Neuronal stem cell (in vitro differentiated cells): ENCODE measurements around the gene LCN2.

Source experiments
- DNase-seq: peaks from one replicate; pipeline ENCODE4 v3.0.0-alpha.2; 2013; ENCODE audit warnings: low spot score
- H2AFZ ChIP-seq: one replicate; pipeline ENCODE4 v1.6.1; 2013; ENCODE audit warnings: mild to moderate bottlenecking, low read length, inconsistent platforms
- H2AK5ac ChIP-seq: 2 replicates; pipeline ENCODE4 v1.6.1; 2013; ENCODE audit warnings: low read depth, mild to moderate bottlenecking, inconsistent platforms, low read length, moderate library complexity, mixed read lengths
- H2BK120ac ChIP-seq: 2 replicates; pipeline ENCODE4 v1.6.1; 2013; ENCODE audit warnings: low read depth, mild to moderate bottlenecking, inconsistent platforms, low read length, moderate library complexity, mixed read lengths
- H2BK12ac ChIP-seq: one replicate; pipeline ENCODE4 v1.6.1; 2013; ENCODE audit warnings: low read length, inconsistent platforms
- H2BK15ac ChIP-seq: 2 replicates; pipeline ENCODE4 v1.6.1; 2013; ENCODE audit warnings: mild to moderate bottlenecking, low read length, inconsistent platforms, mixed read lengths
- H2BK5ac ChIP-seq: one replicate; pipeline ENCODE4 v1.6.1; 2013; ENCODE audit warnings: inconsistent platforms, mild to moderate bottlenecking, low read length, moderate library complexity
- H3K14ac ChIP-seq: one replicate; pipeline ENCODE4 v1.6.1; 2013; ENCODE audit warnings: low read length, inconsistent platforms
- H3K18ac ChIP-seq: 2 replicates; pipeline ENCODE4 v1.6.1; 2013; ENCODE audit warnings: low read length, inconsistent platforms
- H3K23ac ChIP-seq: 2 replicates; pipeline ENCODE4 v1.6.1; 2013; ENCODE audit warnings: low read depth, mild to moderate bottlenecking, mixed read lengths, low read length, inconsistent platforms; ENCODE audit not compliant: poor library complexity
- H3K27ac ChIP-seq: replicated peaks from 3 replicates; pipeline ENCODE4 v1.5.1; 2013; ENCODE audit warnings: low read length, inconsistent platforms
- H3K27me3 ChIP-seq, 3 experiments: 2 replicates each; pipeline ENCODE4 v1.6.1; 2013; ENCODE audit warnings: low read length in 3 of 3, mild to moderate bottlenecking in 2 of 3, inconsistent platforms in 1 of 3, low read depth in 1 of 3, mixed read lengths in 1 of 3, moderate library complexity in 1 of 3; ENCODE audit not compliant: control insufficient read depth in 3 of 3, insufficient read depth in 3 of 3
- H3K36me3 ChIP-seq, 2 donors: replicated peaks in 1 of 2; 2 replicates each; pipeline ENCODE4 v1.6.1; 2013; ENCODE audit warnings: low read length in 2 of 2; ENCODE audit not compliant: control insufficient read depth in 2 of 2, insufficient read depth in 2 of 2
- H3K4ac ChIP-seq: 2 replicates; pipeline ENCODE4 v1.6.1; 2013; ENCODE audit warnings: inconsistent platforms, mild to moderate bottlenecking, low read length, moderate library complexity
- H3K4me1 ChIP-seq, 2 donors: 1 replicate in 1 of 2; 2 replicates in 1 of 2; pipeline ENCODE4 v1.6.1; 2013; ENCODE audit warnings: low read length in 2 of 2, low read depth in 1 of 2; ENCODE audit not compliant: control insufficient read depth in 2 of 2, insufficient read depth in 1 of 2
- H3K4me2 ChIP-seq: one replicate; pipeline ENCODE4 v1.6.1; 2013; ENCODE audit warnings: mild to moderate bottlenecking, low read length, inconsistent platforms; ENCODE audit not compliant: insufficient read depth, poor library complexity, severe bottlenecking
- H3K4me3 ChIP-seq, 2 donors: 2 replicates each; pipeline ENCODE4 v1.5.1; 2013; ENCODE audit warnings: low read length in 2 of 2, mild to moderate bottlenecking in 2 of 2, inconsistent platforms in 1 of 2, moderate library complexity in 1 of 2
- H3K79me1 ChIP-seq: one replicate; pipeline ENCODE4 v1.6.1; 2013; ENCODE audit warnings: low read depth, mild to moderate bottlenecking, inconsistent platforms, low read length, moderate library complexity
- H3K9ac ChIP-seq: one replicate; pipeline ENCODE4 v1.6.1; 2013; ENCODE audit warnings: mild to moderate bottlenecking, low read depth, low read length, inconsistent platforms; ENCODE audit not compliant: poor library complexity
- H3K9me3 ChIP-seq, 2 donors: replicated peaks in 1 of 2; 2 replicates each; pipeline versions ENCODE3 to v1.6.1; 2013; ENCODE audit warnings: low read length in 2 of 2, mild to moderate bottlenecking in 2 of 2, inconsistent platforms in 1 of 2, low read depth in 1 of 2, mixed read lengths in 1 of 2, moderate library complexity in 1 of 2; ENCODE audit not compliant: control insufficient read depth in 2 of 2, insufficient read depth in 1 of 2
- H4K8ac ChIP-seq: one replicate; pipeline ENCODE4 v1.6.1; 2013; ENCODE audit warnings: low read depth, mild to moderate bottlenecking, inconsistent platforms, low read length, moderate library complexity
- H4K91ac ChIP-seq: one replicate; pipeline ENCODE4 v1.6.1; 2013; ENCODE audit warnings: low read length, low read depth, mild to moderate bottlenecking, inconsistent platforms; ENCODE audit not compliant: poor library complexity
- WGBS, 2 donors: extraction: QIAGEN DNeasy Blood & Tissue Kit; methylation state at CpG; one replicate each; pipeline ENCODE4 v1.1.7; 2013; ENCODE audit warnings: missing lambda C conversion rate in 2 of 2, mixed read lengths in 1 of 2; ENCODE audit not compliant: insufficient read length in 2 of 2, insufficient replicate concordance in 1 of 2; ENCODE audit errors: extremely low coverage in 2 of 2; 5-methylcytosine and 5-hydroxymethylcytosine counted together

LCN2 gene

DNA sequence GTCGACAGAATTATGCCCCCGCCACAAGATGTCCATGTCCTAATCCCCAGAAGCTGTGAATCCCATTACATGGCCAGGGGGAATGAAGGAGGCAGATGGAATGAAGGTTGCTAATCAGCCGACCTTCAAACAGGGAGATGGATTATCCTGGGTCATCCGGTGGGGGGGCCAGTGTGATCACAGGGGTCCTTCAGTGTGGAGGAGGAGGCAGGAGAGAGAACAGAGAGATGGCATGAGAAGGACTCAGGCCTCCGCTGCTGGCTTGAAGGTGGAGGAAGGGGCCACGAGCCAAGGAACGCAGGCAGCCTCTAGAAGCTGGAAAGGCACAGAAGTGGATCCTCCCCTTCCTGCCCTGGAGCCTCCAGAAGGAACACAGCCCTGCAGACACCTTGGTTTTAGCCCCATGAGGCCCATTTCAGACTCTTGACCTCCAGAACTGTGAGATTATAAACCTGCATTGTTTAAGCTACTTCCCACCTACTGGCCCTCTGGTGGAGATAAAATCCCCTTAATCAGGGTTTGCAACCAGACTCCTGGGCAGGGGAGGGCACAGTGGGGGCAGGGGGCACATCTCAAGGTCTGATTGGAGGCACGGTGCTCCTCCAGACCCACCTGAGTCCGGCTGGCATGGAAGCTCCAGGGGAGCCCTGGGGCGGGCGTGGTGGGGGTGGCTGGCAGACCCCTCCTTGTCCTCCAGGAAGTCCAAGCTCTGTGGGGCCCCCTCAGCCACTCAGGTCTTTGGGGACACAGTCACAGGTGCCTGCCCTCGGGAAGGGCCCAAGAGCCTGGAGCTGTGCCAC, 35.5 kb upstream of the LCN2 start:
- Histone ChIP-seq H2AFZ (no peak overlapping the region), H3K9me3 (no peaks in the 10 kb centered on the region), H3K4me1 (peaks cover 4 to 7% of the 10 kb centered on the region in 2 donors), H3K36me3 (peaks cover 7 to 14% of the 10 kb centered on the region in 2 donors), H4K8ac (no peak overlapping the region), H3K9ac (no peak overlapping the region), H3K4ac (no peak overlapping the region), H3K4me3 (no peak overlapping the region), H3K27ac (no peak overlapping the region), H2BK5ac (no peak overlapping the region), H3K14ac (no peak overlapping the region), H3K23ac (no peak overlapping the region), H2AK5ac (peak overlapping the region; percentile 10), H4K91ac (no peak overlapping the region), H3K18ac (no peak overlapping the region), H2BK12ac (no peak overlapping the region), H3K4me2 (no peak overlapping the region), H2BK120ac (no peak overlapping the region), H3K79me1 (no peaks in the 10 kb centered on the region), H3K27me3 (no peaks in the 10 kb centered on the region), H2BK15ac (no peak overlapping the region)
- no CpG with 5 or more reads among the region's 12 CpGs for WGBS, 2 donors
- DNase-seq = no peak

DNA sequence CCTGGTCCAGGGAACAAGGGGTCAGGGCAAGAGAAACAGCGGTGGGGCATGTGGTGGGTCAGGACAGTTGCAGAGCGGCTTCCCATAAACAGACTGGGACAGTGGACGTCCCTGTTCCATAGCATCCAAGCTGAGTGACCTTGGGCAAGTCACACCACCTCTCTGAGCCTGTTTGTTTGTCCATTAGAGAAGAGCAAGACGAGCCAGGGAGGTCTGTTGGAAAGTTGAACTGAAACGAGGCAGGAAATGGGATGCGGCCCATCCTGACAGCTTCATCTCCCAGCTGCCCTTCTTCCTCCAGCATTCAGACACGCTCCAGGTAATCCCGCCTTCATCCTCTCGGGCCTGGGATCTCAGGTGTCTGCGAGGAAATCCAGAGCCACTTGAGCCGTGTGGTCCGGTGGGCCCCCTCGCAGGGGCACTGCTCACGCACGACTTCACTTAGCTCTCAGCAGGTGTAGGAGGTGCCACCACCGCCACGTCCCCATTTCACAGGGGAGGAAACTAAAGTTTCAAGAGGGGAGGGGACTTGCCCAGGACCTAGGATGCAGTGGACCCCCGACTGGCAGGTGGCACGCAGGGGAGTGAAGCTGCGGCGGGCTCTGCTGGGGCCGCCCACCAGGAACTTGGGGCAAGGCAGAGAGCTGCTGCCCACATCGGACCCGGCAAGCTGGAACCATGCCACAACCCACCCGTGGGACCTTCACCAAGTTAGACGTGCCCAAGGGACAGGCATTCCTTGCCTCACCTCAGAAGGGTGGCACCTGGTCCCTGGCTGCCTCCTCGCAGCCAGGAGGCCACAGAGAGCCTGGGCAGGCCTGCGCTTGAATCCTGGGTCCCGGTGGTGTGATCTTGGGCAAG, 34.7 kb upstream of the LCN2 start:
- no peak overlapping the region for H4K91ac ChIP-seq
- H2BK15ac ChIP-seq = no peak overlapping the region
- no peak overlapping the region for H2BK5ac ChIP-seq
- H3K4ac ChIP-seq = no peak overlapping the region
- H2AK5ac ChIP-seq = peak overlapping the region; percentile 10
- no CpG with 5 or more reads among the region's 29 CpGs for WGBS, 2 donors
- H3K36me3 ChIP-seq = peaks cover 5 to 7% of the 10 kb centered on the region in 2 donors
- H2BK120ac ChIP-seq = no peak overlapping the region
- no peak overlapping the region for H3K9ac ChIP-seq
- H3K27me3 ChIP-seq = no peaks in the 10 kb centered on the region
- H3K23ac ChIP-seq = peak overlapping the region; percentile 32
- H3K9me3 ChIP-seq = no peaks in the 10 kb centered on the region
- no peak for DNase-seq
- peak overlapping the region in 1 of 2 donors; percentile 12 for H3K4me3 ChIP-seq
- H4K8ac ChIP-seq = no peak overlapping the region
- no peaks in the 10 kb centered on the region for H3K79me1 ChIP-seq
- H3K4me2 ChIP-seq = no peak overlapping the region
- H2BK12ac ChIP-seq = no peak overlapping the region
- no peak overlapping the region for H2AFZ ChIP-seq
- H3K27ac ChIP-seq = no peak overlapping the region
- peaks cover 4 to 7% of the 10 kb centered on the region in 2 donors for H3K4me1 ChIP-seq
- no peak overlapping the region for H3K18ac ChIP-seq
- H3K14ac ChIP-seq = no peak overlapping the region

DNA sequence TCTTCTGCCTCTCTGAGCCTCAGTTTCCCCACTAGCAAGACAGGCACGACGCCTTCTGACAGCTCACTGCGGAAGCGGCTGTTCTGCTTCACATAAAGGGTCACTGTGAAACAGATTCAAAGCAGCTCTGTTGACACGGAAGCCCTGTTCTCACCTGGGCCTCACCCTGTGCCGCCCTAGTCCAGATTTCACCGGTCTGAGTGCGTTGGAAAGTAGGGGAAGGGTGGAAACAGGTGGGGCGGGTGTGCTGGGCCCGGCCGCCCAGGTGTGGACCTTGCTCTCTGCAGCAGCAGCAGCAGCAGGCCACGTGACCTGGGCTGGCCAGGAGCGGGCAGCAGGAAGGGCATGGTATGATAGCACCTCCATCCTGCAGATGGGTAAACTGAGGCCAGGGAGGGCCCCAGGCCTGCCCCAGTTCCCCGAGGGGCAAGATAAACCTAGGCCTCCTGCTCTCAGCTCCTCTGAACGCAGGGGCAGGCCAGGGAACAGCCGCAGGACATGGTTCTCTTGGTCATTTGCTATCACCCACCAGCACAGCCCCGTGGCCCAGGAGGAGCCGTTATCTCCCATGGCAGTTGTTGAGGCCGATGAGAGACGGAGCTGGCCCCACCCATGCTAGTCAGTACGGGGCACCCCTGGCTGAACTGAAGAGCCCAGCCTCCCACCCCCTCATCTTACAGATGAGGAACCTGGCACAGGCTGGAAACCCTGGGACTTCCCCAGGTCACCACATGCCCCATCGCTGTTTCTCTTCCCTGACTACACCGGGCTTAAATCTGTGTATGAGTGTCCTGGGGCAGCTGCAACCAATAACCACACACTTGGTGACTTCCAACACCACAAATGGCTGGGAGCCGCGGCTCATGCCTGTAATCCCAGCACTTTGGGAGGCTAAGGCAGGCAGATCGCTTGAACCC, 33.8 kb upstream of the LCN2 start:
- no peak for DNase-seq
- Histone ChIP-seq H3K36me3 (peaks cover 4 to 7% of the 10 kb centered on the region in 2 donors), H2BK12ac (no peak overlapping the region), H3K79me1 (no peaks in the 10 kb centered on the region), H2BK120ac (no peak overlapping the region), H3K14ac (no peak overlapping the region), H3K18ac (no peak overlapping the region), H2AK5ac (peak overlapping the region; percentile 7), H3K27me3 (no peaks in the 10 kb centered on the region), H2AFZ (no peak overlapping the region), H3K4me3 (no peak overlapping the region), H3K9me3 (no peaks in the 10 kb centered on the region), H3K4ac (no peak overlapping the region), H2BK5ac (no peak overlapping the region), H3K9ac (no peak overlapping the region), H4K91ac (no peak overlapping the region), H3K23ac (peak overlapping the region; percentile 59), H3K4me1 (peaks cover 4 to 7% of the 10 kb centered on the region in 2 donors), H3K27ac (no peak overlapping the region), H3K4me2 (no peak overlapping the region), H4K8ac (no peak overlapping the region), H2BK15ac (no peak overlapping the region)
- no CpG with 5 or more reads among the region's 26 CpGs for WGBS, 2 donors
